ENCODE results near the gene ZNF263.
"Not testable (repeated sequence)": the region's sequence is repeated elsewhere in the genome, so short reads cannot be mapped to it uniquely, and the experiment has no call there.

The ZNF263 gene

GRCh38 chr16:3264137-3265036, 18.9 kb upstream of the ZNF263 start:
- no peaks in the 10 kb centered on the region for H3K36me3 ChIP-seq (ENCODE audit: low read depth)
- ATAC-seq (ENCODE audit: low read depth) (peak; percentile 95), DNase-seq (ENCODE audit: low spot score) (peak; percentile 99)
- peak overlapping the region; percentile 90 for H3K27ac ChIP-seq (ENCODE audit: poor library complexity, severe bottlenecking)
- H3K4me3 ChIP-seq (ENCODE audit: severe bottlenecking), result peak overlapping the region; percentile 69
- H3K9me3 ChIP-seq (ENCODE audit: severe bottlenecking), result no peaks in the 10 kb centered on the region
- H3K27me3 ChIP-seq (ENCODE audit: insufficient read depth, poor library complexity, severe bottlenecking), result no peaks in the 10 kb centered on the region
- no peak for TF ChIP-seq CTCF (IDR thresholded peaks at IDR 0.05; ENCODE audit: poor library complexity, severe bottlenecking)
- H3K4me1 ChIP-seq (ENCODE audit: insufficient read depth, poor library complexity, severe bottlenecking), result no peaks in the 10 kb centered on the region

- DNase-seq (ENCODE audit: low spot score) (no peak), ATAC-seq (ENCODE audit: low read depth) (no peak)
- H3K9me3 ChIP-seq (ENCODE audit: severe bottlenecking), result no peaks in the 10 kb centered on the region
- no peak overlapping the region for H3K27ac ChIP-seq (ENCODE audit: poor library complexity, severe bottlenecking)
- no peaks in the 10 kb centered on the region for H3K4me1 ChIP-seq (ENCODE audit: insufficient read depth, poor library complexity, severe bottlenecking)
- H3K4me3 ChIP-seq (ENCODE audit: severe bottlenecking), result no peak overlapping the region
- no peaks in the 10 kb centered on the region for H3K27me3 ChIP-seq (ENCODE audit: insufficient read depth, poor library complexity, severe bottlenecking)
- peak; percentile 65 for TF ChIP-seq CTCF (IDR thresholded peaks at IDR 0.05; ENCODE audit: poor library complexity, severe bottlenecking)
- H3K36me3 ChIP-seq (ENCODE audit: low read depth), result no peaks in the 10 kb centered on the region
Measured at GRCh38 chr16:3266873-3267537, 16.3 kb upstream of the ZNF263 start.

GRCh38 chr16:3268294-3268693, 15.0 kb upstream of the ZNF263 start:
- H3K9me3 ChIP-seq (ENCODE audit: severe bottlenecking), result no peaks in the 10 kb centered on the region

GRCh38 chr16:3270718-3271117, 12.6 kb upstream of the ZNF263 start:
- not testable (repeated sequence) for H3K27me3 ChIP-seq (ENCODE audit: insufficient read depth, poor library complexity, severe bottlenecking); H3K27ac ChIP-seq (ENCODE audit: poor library complexity, severe bottlenecking); DNase-seq (ENCODE audit: low spot score); ATAC-seq (ENCODE audit: low read depth); H3K36me3 ChIP-seq (ENCODE audit: low read depth); H3K4me3 ChIP-seq (ENCODE audit: severe bottlenecking); H3K4me1 ChIP-seq (ENCODE audit: insufficient read depth, poor library complexity, severe bottlenecking); H3K9me3 ChIP-seq (ENCODE audit: severe bottlenecking)

More at GRCh38 chr16:3268294-3268693, 15.0 kb upstream of the ZNF263 start:
- TF ChIP-seq CTCF (IDR thresholded peaks at IDR 0.05; ENCODE audit: poor library complexity, severe bottlenecking), result no peak
- Histone ChIP-seq H3K27me3 (ENCODE audit: insufficient read depth, poor library complexity, severe bottlenecking) (no peaks in the 10 kb centered on the region), H3K27ac (ENCODE audit: poor library complexity, severe bottlenecking) (no peak overlapping the region), H3K36me3 (ENCODE audit: low read depth) (no peaks in the 10 kb centered on the region), H3K4me1 (ENCODE audit: insufficient read depth, poor library complexity, severe bottlenecking) (no peaks in the 10 kb centered on the region), H3K4me3 (ENCODE audit: severe bottlenecking) (no peak overlapping the region)
- DNase-seq (ENCODE audit: low spot score) (no peak), ATAC-seq (ENCODE audit: low read depth) (no peak)

GRCh38 chr16:3271281-3271680, 12.0 kb upstream of the ZNF263 start:
- DNase-seq (ENCODE audit: low spot score), result not testable (repeated sequence)

More at GRCh38 chr16:3271281-3271680, 12.0 kb upstream of the ZNF263 start:
- not testable (repeated sequence) for ATAC-seq (ENCODE audit: low read depth); H3K4me3 ChIP-seq (ENCODE audit: severe bottlenecking); H3K9me3 ChIP-seq (ENCODE audit: severe bottlenecking); H3K27ac ChIP-seq (ENCODE audit: poor library complexity, severe bottlenecking); H3K4me1 ChIP-seq (ENCODE audit: insufficient read depth, poor library complexity, severe bottlenecking); H3K27me3 ChIP-seq (ENCODE audit: insufficient read depth, poor library complexity, severe bottlenecking); H3K36me3 ChIP-seq (ENCODE audit: low read depth)

Measured in RWPE2 (cell line).